ENCODE measurements around the gene PLCB1.

PLCB1 gene

GRCh38 chr20:8116067-8116811 is 15.8 kb upstream of the PLCB1 start:
- 0 out of 2 replicates have a peak overlapping the region, but pooled peaks have one; percentile 17 for H2AFZ ChIP-seq (ENCODE audit: low read length)
- H3K79me2 ChIP-seq (ENCODE audit: insufficient read depth, low read length) = no peaks in the 10 kb centered on the region
- H3K4me1 ChIP-seq (ENCODE audit: insufficient read depth, low read length, poor library complexity, severe bottlenecking) = peaks cover 14% of the 10 kb centered on the region
- no peaks in the 10 kb centered on the region for H4K20me1 ChIP-seq (ENCODE audit: insufficient read depth, low read length, poor library complexity, severe bottlenecking)
- H3K36me3 ChIP-seq (ENCODE audit: insufficient read depth, low read length) = no peaks in the 10 kb centered on the region
- no peak for TF ChIP-seq EZH2phosphoT487 (IDR thresholded peaks at IDR 0.05; ENCODE audit: borderline replicate concordance)
- TF ChIP-seq CTCF (conservative IDR thresholded peaks at IDR 0.05; ENCODE audit: low read length) = no peak
- no peaks in the 10 kb centered on the region for H3K9me2 ChIP-seq (replicated peaks; ENCODE audit: low read depth, low read length)
- H3K4me3 ChIP-seq (ENCODE audit: low read length, poor library complexity, severe bottlenecking) = no peak overlapping the region
- H3K27me3 ChIP-seq (ENCODE audit: insufficient read depth, low read length, poor library complexity, severe bottlenecking) = no peaks in the 10 kb centered on the region
- no peaks in the 10 kb centered on the region for H3F3A ChIP-seq (ENCODE audit: low read depth)
- no peak overlapping the region for H3K4me2 ChIP-seq (ENCODE audit: low read depth, low read length, poor library complexity, severe bottlenecking)
- no peak overlapping the region for H3K9ac ChIP-seq (ENCODE audit: low read depth, low read length, poor library complexity, severe bottlenecking)
- no peaks in the 10 kb centered on the region for H3K9me3 ChIP-seq (ENCODE audit: insufficient read depth, low read depth, low read length)

GRCh38 chr20:8117636-8118035 is 14.4 kb upstream of the PLCB1 start:
- no peaks in the 10 kb centered on the region for H3K27me3 ChIP-seq (ENCODE audit: insufficient read depth, low read length, poor library complexity, severe bottlenecking)
- H2AFZ ChIP-seq (ENCODE audit: low read length) = no peak overlapping the region
- no peak overlapping the region for H3K4me3 ChIP-seq (ENCODE audit: low read length, poor library complexity, severe bottlenecking)
- no peaks in the 10 kb centered on the region for H3K9me3 ChIP-seq (ENCODE audit: insufficient read depth, low read depth, low read length)
- H3K79me2 ChIP-seq (ENCODE audit: insufficient read depth, low read length) = no peaks in the 10 kb centered on the region
- H4K20me1 ChIP-seq (ENCODE audit: insufficient read depth, low read length, poor library complexity, severe bottlenecking) = no peaks in the 10 kb centered on the region
- no peaks in the 10 kb centered on the region for H3K36me3 ChIP-seq (ENCODE audit: insufficient read depth, low read length)
- H3K9ac ChIP-seq (ENCODE audit: low read depth, low read length, poor library complexity, severe bottlenecking) = no peak overlapping the region
- no peaks in the 10 kb centered on the region for H3K9me2 ChIP-seq (replicated peaks; ENCODE audit: low read depth, low read length)
- no peak for TF ChIP-seq EZH2phosphoT487 (IDR thresholded peaks at IDR 0.05; ENCODE audit: borderline replicate concordance)
- no peak for TF ChIP-seq CTCF (conservative IDR thresholded peaks at IDR 0.05; ENCODE audit: low read length)
- H3K4me2 ChIP-seq (ENCODE audit: low read depth, low read length, poor library complexity, severe bottlenecking) = no peak overlapping the region
- H3K4me1 ChIP-seq (ENCODE audit: insufficient read depth, low read length, poor library complexity, severe bottlenecking) = peaks cover 14% of the 10 kb centered on the region
- H3F3A ChIP-seq (ENCODE audit: low read depth) = no peaks in the 10 kb centered on the region

- Histone ChIP-seq H3K9ac (ENCODE audit: low read depth, low read length, poor library complexity, severe bottlenecking) (no peak overlapping the region), H3K4me3 (ENCODE audit: low read length, poor library complexity, severe bottlenecking) (no peak overlapping the region), H3K9me2 (replicated peaks; ENCODE audit: low read depth, low read length) (no peaks in the 10 kb centered on the region), H4K20me1 (ENCODE audit: insufficient read depth, low read length, poor library complexity, severe bottlenecking) (no peaks in the 10 kb centered on the region), H3K9me3 (ENCODE audit: insufficient read depth, low read depth, low read length) (no peaks in the 10 kb centered on the region), H3K36me3 (ENCODE audit: insufficient read depth, low read length) (no peaks in the 10 kb centered on the region), H3F3A (ENCODE audit: low read depth) (no peaks in the 10 kb centered on the region), H3K4me1 (ENCODE audit: insufficient read depth, low read length, poor library complexity, severe bottlenecking) (peaks cover 14% of the 10 kb centered on the region), H3K79me2 (ENCODE audit: insufficient read depth, low read length) (no peaks in the 10 kb centered on the region), H3K4me2 (ENCODE audit: low read depth, low read length, poor library complexity, severe bottlenecking) (no peak overlapping the region), H2AFZ (ENCODE audit: low read length) (no peak overlapping the region), H3K27me3 (ENCODE audit: insufficient read depth, low read length, poor library complexity, severe bottlenecking) (no peaks in the 10 kb centered on the region)
- no peak for TF ChIP-seq CTCF (conservative IDR thresholded peaks at IDR 0.05; ENCODE audit: low read length)
- no peak for TF ChIP-seq EZH2phosphoT487 (IDR thresholded peaks at IDR 0.05; ENCODE audit: borderline replicate concordance)
These were observed 14.0 kb upstream of the PLCB1 start for GRCh38 chr20:8118039-8118438.
